GM19397 (cell line): ENCODE measurements around the gene ZP4.
"Not testable (repeated sequence)": the region's sequence is repeated elsewhere in the genome, so short reads cannot be mapped to it uniquely, and the experiment has no call there.

Source experiments
- ATAC-seq: cut with Tn5 transposase; IDR thresholded peaks from one replicate; pipeline ENCODE4 v1.9.1; 2021; ENCODE audit warnings: mild to moderate bottlenecking, moderate library complexity; ENCODE audit not compliant: unreplicated experiment

The ZP4 gene

GRCh38 chr1:237878406-237878805 is 12.3 kb downstream of the ZP4 start:
- ATAC-seq: no peak

GRCh38 chr1:237877631-237878030 is 13.1 kb downstream of the ZP4 start:
- no peak for ATAC-seq

- ATAC-seq: no peak
Observed at GRCh38 chr1:237875291-237875690, 15.4 kb downstream of the ZP4 start.

GRCh38 chr1:237873487-237874211 is 17.1 kb downstream of the ZP4 start:
- no peak for ATAC-seq

GRCh38 chr1:237868817-237869600 is 21.7 kb downstream of the ZP4 start:
- ATAC-seq: no peak

GRCh38 chr1:237867380-237867888 is 23.3 kb downstream of the ZP4 start:
- no peak for ATAC-seq

- ATAC-seq: peak; percentile 81
Observed at GRCh38 chr1:237864338-237865244, 26.1 kb downstream of the ZP4 start.

GRCh38 chr1:237863234-237863633 is 27.5 kb downstream of the ZP4 start:
- ATAC-seq: no peak

- ATAC-seq: no peak
Observed at GRCh38 chr1:237861944-237862343, 28.8 kb downstream of the ZP4 start.

- no peak for ATAC-seq
Observed at GRCh38 chr1:237858992-237859391, 31.7 kb downstream of the ZP4 start.

- no peak for ATAC-seq
Observed at GRCh38 chr1:237857455-237857854, 33.3 kb downstream of the ZP4 start.

GRCh38 chr1:237852342-237852741 is 38.4 kb downstream of the ZP4 start:
- no peak for ATAC-seq

- no peak for ATAC-seq
Observed at GRCh38 chr1:237851210-237851845, 39.4 kb downstream of the ZP4 start.

- ATAC-seq: not testable (repeated sequence)
Observed at GRCh38 chr1:237843516-237843915, 47.2 kb downstream of the ZP4 start.

- ATAC-seq: no peak
Observed at GRCh38 chr1:237841485-237841884, 49.2 kb downstream of the ZP4 start.

GRCh38 chr1:237838904-237839534 is 51.7 kb downstream of the ZP4 start:
- no peak for ATAC-seq

GRCh38 chr1:237838320-237838719 is 52.4 kb downstream of the ZP4 start:
- no peak for ATAC-seq

GRCh38 chr1:237834461-237834860 is 56.3 kb downstream of the ZP4 start:
- ATAC-seq: no peak

GRCh38 chr1:237834048-237834447 is 56.7 kb downstream of the ZP4 start:
- ATAC-seq: no peak

GRCh38 chr1:237832858-237833257 is 57.9 kb downstream of the ZP4 start:
- no peak for ATAC-seq
